ENCODE results near the gene MIA3.
A peak's percentile ranks its signal among the peaks of the same experiment; 100 is the strongest.
"Not testable (repeated sequence)": the region's sequence is repeated elsewhere in the genome, so short reads cannot be mapped to it uniquely, and the experiment has no call there.

MIA3 gene

GRCh38 chr1:222643938-222644635, 26.2 kb downstream of the MIA3 start:
- H3K36me3 ChIP-seq (ENCODE audit: insufficient read depth, low read length) = peaks cover 48% of the 10 kb centered on the region
- H3K9ac ChIP-seq (ENCODE audit: low read depth, low read length) = peak overlapping the region; percentile 81
- WGBS = under 1% methylated on average over 42 of the region's 42 CpGs
- H3K27me3 ChIP-seq (ENCODE audit: insufficient read depth, low read length) = no peaks in the 10 kb centered on the region
- peak overlapping the region; percentile 88 for H3K4me3 ChIP-seq (ENCODE audit: low read length)
- no peaks in the 10 kb centered on the region for H3K9me3 ChIP-seq (ENCODE audit: insufficient read depth, low read depth, low read length)
- H3K4me1 ChIP-seq (ENCODE audit: insufficient read depth, low read length) = peaks cover 2% of the 10 kb centered on the region; the same call in 1 of the 2 replicates
- peak overlapping the region; percentile 89 for H3K27ac ChIP-seq (ENCODE audit: low read depth, low read length)

- no peaks in the 10 kb centered on the region for H3K9me3 ChIP-seq (ENCODE audit: insufficient read depth, low read depth, low read length)
- H3K36me3 ChIP-seq (ENCODE audit: insufficient read depth, low read length) = peaks cover 48% of the 10 kb centered on the region
- peak overlapping the region; percentile 67 for H3K9ac ChIP-seq (ENCODE audit: low read depth, low read length)
- H3K4me3 ChIP-seq (ENCODE audit: low read length) = peak overlapping the region; percentile 88
- peak overlapping the region; percentile 42; the same call in 1 of the 2 replicates for H3K27ac ChIP-seq (ENCODE audit: low read depth, low read length)
- H3K4me1 ChIP-seq (ENCODE audit: insufficient read depth, low read length) = peaks cover 2% of the 10 kb centered on the region; the same call in 1 of the 2 replicates
- WGBS = 17% methylated on average over 5 of the region's 5 CpGs
- H3K27me3 ChIP-seq (ENCODE audit: insufficient read depth, low read length) = no peaks in the 10 kb centered on the region
Measured at GRCh38 chr1:222644636-222644980, 26.7 kb downstream of the MIA3 start.

GRCh38 chr1:222652676-222653075, 34.8 kb downstream of the MIA3 start:
- no peak overlapping the region for H3K27ac ChIP-seq (ENCODE audit: low read depth, low read length)
- H3K9me3 ChIP-seq (ENCODE audit: insufficient read depth, low read depth, low read length) = no peaks in the 10 kb centered on the region
- 95% methylated on average over 1 of the region's 1 CpG for WGBS
- H3K36me3 ChIP-seq (ENCODE audit: insufficient read depth, low read length) = peaks cover 96% of the 10 kb centered on the region
- H3K4me3 ChIP-seq (ENCODE audit: low read length) = no peak overlapping the region
- no peak overlapping the region for H3K9ac ChIP-seq (ENCODE audit: low read depth, low read length)
- H3K4me1 ChIP-seq (ENCODE audit: insufficient read depth, low read length) = no peaks in the 10 kb centered on the region
- H3K27me3 ChIP-seq (ENCODE audit: insufficient read depth, low read length) = no peaks in the 10 kb centered on the region

- Histone ChIP-seq H3K9me3 (ENCODE audit: insufficient read depth, low read depth, low read length) (no peaks in the 10 kb centered on the region), H3K4me3 (ENCODE audit: low read length) (no peak overlapping the region), H3K27ac (ENCODE audit: low read depth, low read length) (no peak overlapping the region), H3K4me1 (ENCODE audit: insufficient read depth, low read length) (no peaks in the 10 kb centered on the region), H3K9ac (ENCODE audit: low read depth, low read length) (no peak overlapping the region), H3K27me3 (ENCODE audit: insufficient read depth, low read length) (no peaks in the 10 kb centered on the region), H3K36me3 (ENCODE audit: insufficient read depth, low read length) (peaks cover 96% of the 10 kb centered on the region)
- WGBS = 94% methylated on average over 2 of the region's 2 CpGs
Measured at GRCh38 chr1:222653178-222653827, 35.4 kb downstream of the MIA3 start.

- no peaks in the 10 kb centered on the region for H3K27me3 ChIP-seq (ENCODE audit: insufficient read depth, low read length)
- peaks cover 96% of the 10 kb centered on the region for H3K36me3 ChIP-seq (ENCODE audit: insufficient read depth, low read length)
- 93% methylated on average over 3 of the region's 5 CpGs for WGBS
Measured at GRCh38 chr1:222654849-222655248, 37.0 kb downstream of the MIA3 start.

GRCh38 chr1:222656391-222657155, 38.7 kb downstream of the MIA3 start:
- WGBS = 95% methylated on average over 1 of the region's 2 CpGs
- H3K9me3 ChIP-seq (ENCODE audit: insufficient read depth, low read depth, low read length) = no peaks in the 10 kb centered on the region
- peaks cover 96% of the 10 kb centered on the region for H3K36me3 ChIP-seq (ENCODE audit: insufficient read depth, low read length)
- H3K9ac ChIP-seq (ENCODE audit: low read depth, low read length) = no peak overlapping the region
- no peaks in the 10 kb centered on the region for H3K4me1 ChIP-seq (ENCODE audit: insufficient read depth, low read length)
- no peak overlapping the region for H3K27ac ChIP-seq (ENCODE audit: low read depth, low read length)
- no peaks in the 10 kb centered on the region for H3K27me3 ChIP-seq (ENCODE audit: insufficient read depth, low read length)
- no peak overlapping the region for H3K4me3 ChIP-seq (ENCODE audit: low read length)

More at GRCh38 chr1:222654849-222655248, 37.0 kb downstream of the MIA3 start:
- H3K27ac ChIP-seq (ENCODE audit: low read depth, low read length) = no peak overlapping the region
- H3K4me3 ChIP-seq (ENCODE audit: low read length) = no peak overlapping the region
- no peaks in the 10 kb centered on the region for H3K9me3 ChIP-seq (ENCODE audit: insufficient read depth, low read depth, low read length)
- H3K9ac ChIP-seq (ENCODE audit: low read depth, low read length) = no peak overlapping the region
- H3K4me1 ChIP-seq (ENCODE audit: insufficient read depth, low read length) = no peaks in the 10 kb centered on the region

- no peak overlapping the region for H3K4me3 ChIP-seq (ENCODE audit: low read length)
- no peaks in the 10 kb centered on the region for H3K4me1 ChIP-seq (ENCODE audit: insufficient read depth, low read length)
- no peak overlapping the region for H3K9ac ChIP-seq (ENCODE audit: low read depth, low read length)
- no peaks in the 10 kb centered on the region for H3K27me3 ChIP-seq (ENCODE audit: insufficient read depth, low read length)
- 96% methylated on average over 2 of the region's 2 CpGs for WGBS
- peaks cover 96% of the 10 kb centered on the region for H3K36me3 ChIP-seq (ENCODE audit: insufficient read depth, low read length)
- no peaks in the 10 kb centered on the region for H3K9me3 ChIP-seq (ENCODE audit: insufficient read depth, low read depth, low read length)
- no peak overlapping the region for H3K27ac ChIP-seq (ENCODE audit: low read depth, low read length)
Measured at GRCh38 chr1:222657899-222658298, 40.0 kb downstream of the MIA3 start.

- WGBS = 98% methylated on average over 4 of the region's 4 CpGs
- Histone ChIP-seq H3K9me3 (ENCODE audit: insufficient read depth, low read depth, low read length) (no peaks in the 10 kb centered on the region), H3K4me1 (ENCODE audit: insufficient read depth, low read length) (no peaks in the 10 kb centered on the region), H3K27me3 (ENCODE audit: insufficient read depth, low read length) (no peaks in the 10 kb centered on the region), H3K4me3 (ENCODE audit: low read length) (no peak overlapping the region), H3K9ac (ENCODE audit: low read depth, low read length) (no peak overlapping the region), H3K27ac (ENCODE audit: low read depth, low read length) (no peak overlapping the region), H3K36me3 (ENCODE audit: insufficient read depth, low read length) (peaks cover 95% of the 10 kb centered on the region)
Measured at GRCh38 chr1:222663431-222663934, 45.6 kb downstream of the MIA3 start.

GRCh38 chr1:222665964-222666363, 48.1 kb downstream of the MIA3 start:
- Histone ChIP-seq H3K9me3 (ENCODE audit: insufficient read depth, low read depth, low read length) (no peaks in the 10 kb centered on the region), H3K27ac (ENCODE audit: low read depth, low read length) (no peak overlapping the region), H3K9ac (ENCODE audit: low read depth, low read length) (no peak overlapping the region), H3K36me3 (ENCODE audit: insufficient read depth, low read length) (peaks cover 81% of the 10 kb centered on the region), H3K4me1 (ENCODE audit: insufficient read depth, low read length) (no peaks in the 10 kb centered on the region), H3K4me3 (ENCODE audit: low read length) (no peak overlapping the region), H3K27me3 (ENCODE audit: insufficient read depth, low read length) (no peaks in the 10 kb centered on the region)
- 95% methylated on average over 7 of the region's 7 CpGs for WGBS

GRCh38 chr1:222668184-222668583, 50.3 kb downstream of the MIA3 start:
- H3K36me3 ChIP-seq (ENCODE audit: insufficient read depth, low read length) = peaks cover 81% of the 10 kb centered on the region
- not testable (repeated sequence) for H3K9ac ChIP-seq (ENCODE audit: low read depth, low read length); H3K27ac ChIP-seq (ENCODE audit: low read depth, low read length); H3K27me3 ChIP-seq (ENCODE audit: insufficient read depth, low read length); H3K9me3 ChIP-seq (ENCODE audit: insufficient read depth, low read depth, low read length); H3K4me1 ChIP-seq (ENCODE audit: insufficient read depth, low read length); H3K4me3 ChIP-seq (ENCODE audit: low read length)
- no CpG with 5 or more reads among the region's 4 CpGs for WGBS

- H3K27ac ChIP-seq (ENCODE audit: low read depth, low read length); H3K27me3 ChIP-seq (ENCODE audit: insufficient read depth, low read length); H3K4me1 ChIP-seq (ENCODE audit: insufficient read depth, low read length); H3K4me3 ChIP-seq (ENCODE audit: low read length); H3K9ac ChIP-seq (ENCODE audit: low read depth, low read length); H3K9me3 ChIP-seq (ENCODE audit: insufficient read depth, low read depth, low read length): not testable (repeated sequence)
- peaks cover 76% of the 10 kb centered on the region for H3K36me3 ChIP-seq (ENCODE audit: insufficient read depth, low read length)
- WGBS = no CpG with 5 or more reads among the region's 2 CpGs
Measured at GRCh38 chr1:222669107-222669506, 51.2 kb downstream of the MIA3 start.

Data from HUES64 (cell line).